Coronary artery (tissue), 2 donors: ENCODE measurements around the gene SLC22A3.

Source experiments
- DNase-seq: peaks from one replicate; pipeline ENCODE4 v3.0.0-alpha.2; 2017; ENCODE audit warnings: low spot score
- H3K27ac ChIP-seq, 2 donors: fragments of 200-600 bp; sonication (generic); one replicate each; pipeline ENCODE4 v1.5.1; 2016 to 2019
- H3K4me3 ChIP-seq: fragments of 200-600 bp; sonication (generic); 2 replicates; pipeline ENCODE4 v1.5.1; 2016; ENCODE audit warnings: mild to moderate bottlenecking, moderate library complexity
- CTCF ChIP-seq: fragments of 200-600 bp; sonication (generic); IDR thresholded peaks from one replicate; pipeline ENCODE4 v1.5.1; 2019; ENCODE audit warnings: antibody characterized with exemption

The SLC22A3 gene

GRCh38 chr6:160417550-160417949 is 69.4 kb downstream of the SLC22A3 start:
- no peak overlapping the region for H3K27ac ChIP-seq

DNA sequence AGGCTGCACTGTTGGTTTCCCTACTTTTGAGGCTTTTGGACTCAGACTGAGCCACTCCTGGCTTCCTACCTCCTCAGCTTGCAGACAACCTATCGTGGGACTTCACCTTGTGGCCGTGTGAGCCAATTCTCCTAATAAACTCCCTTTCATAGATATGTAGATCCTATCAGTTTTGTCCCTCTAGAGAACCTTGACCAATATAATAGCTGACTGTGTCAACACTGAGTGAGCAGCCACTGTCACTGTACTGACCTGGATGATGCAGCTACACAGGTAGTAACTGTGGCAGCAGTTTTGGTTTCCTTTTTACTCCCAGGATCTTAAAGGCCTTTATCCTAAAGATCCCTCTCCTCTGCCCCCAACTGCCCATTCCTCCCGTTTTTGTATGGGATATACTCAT is 70.2 kb downstream of the SLC22A3 start:
- Histone ChIP-seq H3K27ac (no peak overlapping the region), H3K4me3 (no peak overlapping the region)
- no peak for DNase-seq
- no peak for TF ChIP-seq CTCF

More at GRCh38 chr6:160417550-160417949, 69.4 kb downstream of the SLC22A3 start:
- TF ChIP-seq CTCF: no peak
- no peak for DNase-seq
- no peak overlapping the region for H3K4me3 ChIP-seq

DNA sequence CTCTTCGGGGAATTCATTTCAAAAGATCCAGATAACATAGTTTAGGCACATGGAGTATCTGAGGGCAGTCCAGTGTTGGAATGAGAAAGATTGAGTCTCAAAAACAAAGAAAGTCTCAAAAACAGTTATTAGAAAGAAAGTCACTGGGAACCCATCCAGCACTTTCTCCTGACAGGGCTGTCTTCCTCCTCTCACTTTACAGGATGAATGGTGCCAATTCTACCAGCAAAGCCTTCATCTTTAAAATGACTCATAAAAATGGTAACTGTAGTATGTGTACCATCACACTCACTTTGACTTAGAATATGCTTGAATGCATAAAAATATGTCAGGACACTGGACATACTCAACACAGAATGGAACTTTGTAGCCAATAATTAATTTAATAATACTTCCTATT is 71.3 kb downstream of the SLC22A3 start:
- Histone ChIP-seq H3K27ac (no peak overlapping the region), H3K4me3 (no peak overlapping the region)
- no peak for DNase-seq
- TF ChIP-seq CTCF: no peak

DNA sequence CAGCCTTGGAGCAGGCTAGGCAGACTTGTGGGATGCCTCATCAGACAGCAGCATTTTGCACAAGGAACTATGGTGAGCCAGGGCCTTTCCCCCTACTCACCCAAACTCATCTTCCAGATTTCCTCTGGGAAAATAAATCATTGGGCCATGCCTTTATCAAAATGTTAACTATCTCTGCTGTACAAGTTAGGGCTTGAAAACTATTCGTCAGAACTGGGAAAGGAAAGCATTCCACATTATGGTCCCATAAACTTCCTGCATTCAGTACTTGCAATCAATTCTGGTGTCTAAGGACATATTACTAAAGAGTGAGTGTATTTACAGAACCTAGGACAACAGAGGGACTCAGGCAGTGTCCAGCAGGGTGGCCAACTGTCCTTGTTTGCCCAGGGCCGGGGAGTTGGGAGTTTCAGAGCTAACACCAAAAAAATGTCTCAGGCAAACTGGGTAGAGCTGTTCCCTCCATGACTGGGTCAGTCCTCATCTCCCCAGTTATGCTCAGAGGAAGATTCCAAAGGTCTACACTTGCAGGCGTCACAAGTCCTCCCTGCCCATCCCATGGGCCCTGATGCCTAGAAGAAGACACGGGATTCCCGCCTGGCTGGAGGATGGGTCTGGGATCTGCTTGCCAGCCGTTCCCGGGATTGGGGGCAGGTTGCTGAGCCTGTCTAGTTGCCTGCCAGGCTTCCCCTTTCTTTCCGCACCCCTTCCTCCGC is 72.2 kb downstream of the SLC22A3 start:
- TF ChIP-seq CTCF: no peak
- DNase-seq: no peak
- H3K27ac ChIP-seq: peak overlapping the region; percentile 65 to 79

GRCh38 chr6:160420969-160421556 is 72.9 kb downstream of the SLC22A3 start:
- DNase-seq: no peak
- Histone ChIP-seq H3K27ac (peak overlapping the region; percentile 65 to 79), H3K4me3 (peak overlapping the region; percentile 7)
- TF ChIP-seq CTCF: no peak

More for the DNA sequence above, 72.2 kb downstream of the SLC22A3 start:
- H3K4me3 ChIP-seq: no peak overlapping the region

GRCh38 chr6:160421854-160422253 is 73.7 kb downstream of the SLC22A3 start:
- Histone ChIP-seq H3K27ac (peak overlapping the region; percentile 65 to 79), H3K4me3 (peak overlapping the region; percentile 7)
- no peak for TF ChIP-seq CTCF
- DNase-seq: peak; percentile 83

- no peak for DNase-seq
- no peak overlapping the region for H3K4me3 ChIP-seq
- no peak for TF ChIP-seq CTCF
- H3K27ac ChIP-seq: peak overlapping the region in 1 of 2 donors; percentile 15
Observed at GRCh38 chr6:160424256-160424655, 76.1 kb downstream of the SLC22A3 start.
